OCI-LY7 (cell line): Measurements from ENCODE around the gene STX12.

ENCODE experiments used
- CTCF ChIP-seq: fragments of 200-600 bp; sonication (generic); conservative IDR thresholded peaks from 2 replicates; pipeline ENCODE4 v1.5.1; 2014; ENCODE audit warnings: mild to moderate bottlenecking, antibody characterized with exemption, low read length, moderate library complexity, mixed read lengths
- EZH2phosphoT487 ChIP-seq: fragments of 200-600 bp; sonication (generic); IDR thresholded peaks from 2 replicates; pipeline ENCODE4 v1.6.1; 2018; ENCODE audit warnings: low read depth, borderline replicate concordance, mild to moderate bottlenecking, mixed run types, antibody characterized with exemption, low read length, moderate library complexity, mixed read lengths

GRCh38 chr1:27782950-27783349 lies 9.9 kb downstream of the STX12 start:
- TF ChIP-seq CTCF = no peak
- no peak for TF ChIP-seq EZH2phosphoT487
